T-helper 2 cell (primary cell): Measurements from ENCODE around the gene PRKAG2.

ENCODE experiments used
- DNase-seq, 5 experiments: peaks; one replicate each; pipeline versions ENCODE4 v3.0.0 to v3.0.0-alpha.2; 2012 to 2022

The PRKAG2 gene

DNA sequence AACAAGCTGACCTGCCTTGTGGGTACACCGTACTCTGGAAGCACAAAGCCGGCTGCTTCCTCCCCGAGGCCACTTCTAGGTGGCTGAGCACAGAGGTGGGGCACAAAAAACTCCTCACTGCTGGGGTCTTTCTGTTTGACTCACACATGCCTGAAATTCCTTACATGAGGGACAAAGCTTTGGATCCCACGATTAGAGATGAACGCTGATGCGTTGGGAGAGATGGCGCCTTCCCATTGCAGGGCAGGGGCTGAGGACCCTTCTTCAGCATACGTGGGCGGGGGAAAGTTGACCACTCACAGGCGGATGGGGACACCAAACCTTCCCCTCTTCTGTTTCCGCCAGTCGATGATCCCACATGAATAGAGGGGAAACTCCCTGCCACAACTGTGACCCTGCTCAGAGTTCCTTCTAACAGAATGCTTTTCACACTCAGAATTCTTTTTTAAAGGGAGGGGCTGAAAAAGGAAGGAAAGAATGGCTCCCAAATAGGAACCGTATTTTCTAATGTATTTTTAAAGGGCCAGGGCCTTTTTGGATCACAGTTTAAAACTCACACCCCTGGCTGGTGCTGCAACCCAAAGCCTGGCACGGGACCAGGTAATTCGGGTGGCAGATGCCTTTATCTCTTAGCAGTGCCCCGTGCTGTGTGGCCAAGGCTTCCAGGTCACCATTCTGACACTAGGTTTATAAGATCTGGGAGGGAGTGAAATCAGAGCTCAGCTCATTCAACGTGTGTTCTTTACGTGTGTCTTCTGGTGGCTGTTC is 134.0 kb downstream of the PRKAG2 start:
- DNase-seq: no peak

GRCh38 chr7:151741585-151741984 is 135.3 kb downstream of the PRKAG2 start:
- no peak for DNase-seq

GRCh38 chr7:151740081-151740851 is 136.6 kb downstream of the PRKAG2 start:
- DNase-seq: no peak

- no peak for DNase-seq
Observed at GRCh38 chr7:151738925-151739324, 138.0 kb downstream of the PRKAG2 start.

DNA sequence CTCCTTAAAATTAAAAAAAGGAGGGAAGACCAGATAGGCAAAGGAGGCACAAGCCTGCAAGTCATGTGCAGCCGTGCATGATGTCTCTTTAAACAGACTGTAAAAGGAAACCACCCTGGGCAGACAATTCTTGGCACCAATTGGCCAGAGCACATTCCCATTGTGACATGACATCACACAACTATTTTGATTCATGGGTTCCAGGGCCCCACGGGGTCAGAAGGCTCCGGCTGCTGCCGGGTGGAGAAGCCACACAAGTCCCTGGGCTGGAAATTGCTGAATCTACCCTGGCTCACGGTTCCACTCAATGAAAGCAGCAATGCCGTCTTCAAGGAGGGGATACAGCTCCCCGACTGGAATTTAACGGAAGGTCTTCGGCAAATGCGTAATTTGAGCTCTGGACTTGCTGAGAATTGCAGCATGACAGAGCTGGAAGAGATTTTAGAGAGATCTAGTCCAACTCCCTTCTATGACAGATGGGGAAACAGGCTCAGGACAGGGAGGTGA is 140.5 kb downstream of the PRKAG2 start:
- no peak for DNase-seq

DNA sequence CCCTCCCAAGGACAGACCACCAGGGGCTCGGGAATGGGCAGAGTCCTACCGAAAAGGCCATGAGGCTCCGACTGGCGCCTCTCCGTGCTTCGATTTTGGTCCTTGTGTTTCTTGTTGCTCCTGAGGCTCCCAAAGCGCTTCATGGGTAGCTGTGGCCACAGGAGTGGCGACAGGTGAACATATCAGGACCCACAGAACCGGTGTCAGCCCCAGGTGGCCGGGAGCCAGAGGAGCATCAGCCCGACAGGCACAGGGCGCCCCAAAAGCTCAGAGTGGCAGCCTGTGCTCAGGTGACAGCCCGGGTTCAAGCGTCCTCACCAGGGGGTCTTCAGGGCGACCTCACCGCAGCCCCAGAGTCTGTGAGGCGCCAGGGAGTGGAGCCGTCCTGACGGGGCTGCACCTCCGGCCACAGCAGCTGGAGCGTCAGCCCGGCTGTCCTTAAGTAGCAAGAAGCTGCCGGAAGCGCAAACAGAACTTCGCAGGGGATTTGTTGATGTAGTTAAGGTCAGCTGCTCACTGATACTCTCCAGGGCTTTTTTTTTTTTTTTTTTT is 141.0 kb downstream of the PRKAG2 start:
- DNase-seq: no peak

DNA sequence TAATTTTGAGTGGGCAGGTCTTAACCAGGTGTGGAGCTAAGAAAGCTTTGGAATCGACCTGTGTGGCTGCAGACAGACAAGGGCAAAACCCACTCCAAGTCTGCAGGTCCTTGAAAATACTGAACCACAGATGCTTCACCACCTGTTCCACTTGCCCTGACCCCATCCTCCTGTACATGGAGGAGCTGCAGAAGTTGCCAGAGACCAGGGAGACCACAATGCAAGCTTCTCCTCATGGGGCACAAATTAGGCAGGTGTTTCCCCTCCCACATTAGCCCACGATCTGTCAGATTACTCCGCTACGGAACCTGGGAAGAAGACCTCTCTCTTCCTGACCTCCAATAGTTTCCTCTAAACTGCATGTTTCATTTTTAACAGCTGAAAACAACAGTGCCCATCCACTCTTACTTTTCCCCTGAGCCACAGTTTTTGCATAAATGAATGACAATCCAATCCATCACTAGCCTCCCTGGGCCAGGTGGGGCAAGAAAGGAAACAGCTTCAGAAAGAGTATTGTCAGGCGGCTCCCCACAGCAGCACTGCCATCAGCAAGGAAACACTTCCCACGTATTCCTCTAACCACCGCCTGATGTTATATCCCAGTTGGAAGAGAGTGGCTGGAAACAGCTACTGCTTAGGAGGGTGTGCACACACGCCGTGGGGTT is 141.6 kb downstream of the PRKAG2 start:
- no peak for DNase-seq

- no peak for DNase-seq
Observed at GRCh38 chr7:151732834-151733592, 143.9 kb downstream of the PRKAG2 start.

GRCh38 chr7:151732292-151732691 is 144.6 kb downstream of the PRKAG2 start:
- no peak for DNase-seq

DNA sequence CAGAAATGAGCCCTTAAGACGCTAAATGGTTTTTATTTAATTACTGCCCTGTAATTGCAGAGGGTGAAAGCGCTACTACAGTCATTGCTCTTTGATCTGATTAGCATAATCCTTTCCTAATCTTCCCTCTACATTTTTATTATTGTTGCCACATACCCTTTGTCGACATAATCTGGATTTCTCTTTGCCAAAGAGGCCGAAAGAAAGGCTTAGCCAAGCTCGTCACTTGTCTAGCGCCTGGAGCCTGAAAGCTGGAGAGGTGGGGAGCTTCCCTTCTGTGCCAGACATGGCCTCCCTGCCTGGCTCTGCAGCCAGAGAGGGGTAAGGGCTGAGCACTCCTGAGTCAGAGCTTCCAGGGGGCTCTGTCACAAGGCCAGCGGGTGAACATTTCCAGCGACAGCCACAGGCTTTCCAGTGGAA is 145.9 kb downstream of the PRKAG2 start:
- DNase-seq: no peak

GRCh38 chr7:151730591-151730990 is 146.3 kb downstream of the PRKAG2 start:
- DNase-seq: no peak

DNA sequence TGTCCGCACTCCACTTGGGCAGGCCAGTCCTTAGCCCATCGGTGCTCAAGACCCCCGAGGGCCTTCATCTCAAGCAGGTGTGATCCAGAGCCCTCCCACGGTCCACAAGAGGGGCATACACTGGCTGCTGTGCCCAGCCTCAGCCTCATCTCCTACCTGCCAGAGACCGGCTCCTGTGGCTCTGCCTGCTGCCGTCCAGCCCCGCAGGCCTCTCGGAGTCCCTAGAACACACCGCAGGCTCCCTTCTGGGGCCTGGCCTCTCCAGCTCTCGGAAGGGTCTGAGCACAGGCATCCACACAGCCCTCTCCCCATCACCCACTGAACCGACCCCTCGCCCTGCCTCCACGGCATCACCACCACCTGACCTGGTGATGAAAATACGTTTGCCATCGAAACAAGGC is 147.4 kb downstream of the PRKAG2 start:
- DNase-seq: no peak

DNA sequence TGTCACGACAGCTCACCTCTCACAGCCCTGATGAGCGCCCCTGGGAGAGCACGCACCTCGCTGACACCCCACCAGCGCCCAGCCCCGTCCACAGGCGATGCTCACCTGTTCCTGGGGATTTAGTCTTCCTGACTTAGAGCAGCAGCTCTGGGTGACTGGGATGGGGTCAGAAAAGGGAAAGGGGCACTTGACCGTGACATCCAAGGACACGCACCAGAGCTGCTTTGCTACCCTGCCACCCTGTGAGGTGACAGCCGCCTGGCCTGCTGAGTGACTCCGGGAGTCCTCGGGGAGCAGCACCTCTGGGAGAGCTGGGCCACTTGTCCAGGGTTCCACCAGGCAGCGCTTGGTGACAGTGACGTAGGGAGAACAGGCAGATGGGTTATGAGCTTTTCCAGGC is 148.2 kb downstream of the PRKAG2 start:
- DNase-seq: no peak

DNA sequence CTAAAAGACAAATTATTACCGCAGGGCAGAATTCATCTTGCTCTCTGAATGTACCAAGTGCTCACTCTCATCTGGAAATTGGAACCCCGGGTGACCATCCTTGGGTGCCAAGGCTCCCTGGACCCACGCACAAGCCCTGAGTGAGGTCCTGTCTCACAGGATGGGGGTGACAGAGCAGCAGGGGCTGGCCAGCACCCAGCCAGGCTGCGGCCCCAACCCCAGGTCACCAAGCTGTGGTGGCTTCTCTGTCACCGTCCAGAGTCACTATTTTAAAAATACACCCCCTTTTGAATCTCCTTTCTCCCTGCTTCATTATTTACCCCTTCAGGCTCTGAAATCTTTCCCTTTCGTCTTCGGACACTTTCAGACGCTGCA is 148.6 kb downstream of the PRKAG2 start:
- no peak for DNase-seq

GRCh38 chr7:151727579-151728285 is 149.2 kb downstream of the PRKAG2 start:
- peak in 2 of 5 experiments; percentile 32 to 56 for DNase-seq

GRCh38 chr7:151726652-151727578 is 150.0 kb downstream of the PRKAG2 start:
- no peak for DNase-seq

DNA sequence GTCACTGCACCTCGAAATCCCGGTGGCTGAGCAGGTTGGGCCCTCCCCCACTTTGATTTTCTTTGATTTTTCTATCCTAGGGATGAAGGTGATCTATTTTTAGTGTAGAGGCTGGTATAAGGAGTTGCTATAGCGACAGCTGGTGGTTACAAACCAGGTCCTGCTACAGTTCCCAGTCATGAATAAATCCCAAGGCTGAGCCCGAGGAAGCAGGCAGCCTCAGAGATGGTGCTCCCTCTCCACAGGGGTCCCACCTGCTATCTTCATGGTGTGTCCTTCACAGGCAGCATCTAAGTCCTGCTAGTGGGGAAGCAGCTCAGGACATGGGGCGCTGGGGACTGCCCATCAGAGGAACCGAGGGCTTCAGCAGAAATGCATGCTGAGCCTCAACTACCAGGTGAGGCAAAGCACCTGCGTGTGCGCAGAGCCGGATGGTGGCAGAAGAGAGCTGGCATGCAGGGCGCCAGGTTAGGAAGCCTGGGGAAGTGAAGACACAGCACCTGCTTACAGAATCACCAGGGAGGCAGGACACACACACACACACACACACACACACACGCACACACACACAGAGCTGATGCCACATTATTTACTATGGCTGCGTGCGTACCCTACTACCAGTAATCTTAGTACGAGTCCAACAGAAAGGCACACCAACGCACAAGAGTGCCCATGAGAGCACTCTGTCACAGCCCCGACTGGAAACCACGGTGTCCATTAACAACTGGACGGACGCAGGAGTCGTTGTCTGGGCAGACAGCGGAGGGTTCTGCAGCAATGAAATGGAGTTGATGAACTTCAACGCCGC is 150.9 kb downstream of the PRKAG2 start:
- DNase-seq: no peak

- no peak for DNase-seq
Observed at GRCh38 chr7:151724920-151725584, 151.9 kb downstream of the PRKAG2 start.
